Iris pigment epithelial cell (primary cell): ENCODE data around the gene KMT2C.
"Not testable (repeated sequence)": the region's sequence is repeated elsewhere in the genome, so short reads cannot be mapped to it uniquely, and the experiment has no call there.

Source experiments
- DNase-seq: peaks from one replicate; pipeline ENCODE4 v3.0.0-alpha.2; 2011; ENCODE audit warnings: low read depth

Gene KMT2C

DNA sequence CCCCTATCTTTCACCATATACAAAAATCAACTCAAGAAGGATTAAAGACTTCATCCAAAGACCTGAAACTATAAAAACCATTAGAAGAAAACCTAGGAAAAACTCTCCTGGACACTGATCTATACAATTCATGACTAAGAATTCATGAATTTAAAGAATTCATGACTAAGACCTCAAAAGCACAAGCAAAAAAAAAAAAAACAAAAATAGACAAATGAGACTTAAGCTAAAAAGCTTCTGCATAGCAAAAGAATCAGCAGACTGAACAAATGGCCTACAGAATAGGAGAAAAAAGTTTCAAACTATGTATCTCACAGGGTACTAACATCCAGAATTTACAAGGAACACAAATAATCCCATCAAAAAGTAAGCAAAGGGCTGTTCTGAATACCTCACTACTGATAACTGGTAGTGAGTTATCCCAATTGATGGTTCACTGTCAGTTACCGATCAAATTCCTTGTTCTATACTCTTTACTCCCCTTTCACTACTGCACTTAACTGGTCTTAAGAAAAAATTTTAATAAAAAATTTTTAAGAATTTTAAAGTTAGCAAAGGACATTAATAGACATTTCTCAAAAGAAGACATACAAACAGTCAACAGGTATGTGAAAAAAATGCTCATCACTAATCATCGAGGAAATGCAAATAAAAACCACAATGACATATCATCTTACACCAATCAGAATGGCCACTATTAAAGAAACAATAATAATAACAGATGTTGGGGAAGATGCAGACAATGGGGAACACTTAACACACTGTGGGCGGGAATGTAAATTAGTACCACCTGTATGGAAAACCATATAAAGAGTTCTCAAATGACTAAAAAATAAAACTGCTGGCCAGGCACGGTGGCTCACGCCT, 33.2 kb downstream of the KMT2C start:
- peak; percentile 34 for DNase-seq

DNA sequence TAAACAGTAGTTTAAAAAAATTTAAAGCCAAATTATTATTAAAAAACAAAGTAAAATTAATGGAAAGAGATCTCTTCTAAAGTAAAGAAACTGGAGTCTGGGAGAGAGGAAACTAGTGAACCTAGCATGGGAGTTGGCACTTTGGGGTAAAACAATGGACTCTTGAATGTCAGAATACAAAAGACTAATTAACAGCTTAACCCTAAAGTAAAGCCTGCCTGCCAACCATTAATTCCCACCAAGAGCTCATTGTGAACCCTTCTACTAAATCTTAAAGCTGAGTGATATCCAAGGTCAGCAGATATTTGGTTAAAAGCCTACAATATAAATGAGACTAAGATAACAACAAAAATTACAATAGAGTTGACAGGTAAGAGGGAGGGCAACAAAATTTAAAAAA, 36.5 kb downstream of the KMT2C start:
- DNase-seq = no peak

- peak; percentile 88 for DNase-seq
Measured at GRCh38 chr7:152395112-152395511, 40.7 kb downstream of the KMT2C start.

DNA sequence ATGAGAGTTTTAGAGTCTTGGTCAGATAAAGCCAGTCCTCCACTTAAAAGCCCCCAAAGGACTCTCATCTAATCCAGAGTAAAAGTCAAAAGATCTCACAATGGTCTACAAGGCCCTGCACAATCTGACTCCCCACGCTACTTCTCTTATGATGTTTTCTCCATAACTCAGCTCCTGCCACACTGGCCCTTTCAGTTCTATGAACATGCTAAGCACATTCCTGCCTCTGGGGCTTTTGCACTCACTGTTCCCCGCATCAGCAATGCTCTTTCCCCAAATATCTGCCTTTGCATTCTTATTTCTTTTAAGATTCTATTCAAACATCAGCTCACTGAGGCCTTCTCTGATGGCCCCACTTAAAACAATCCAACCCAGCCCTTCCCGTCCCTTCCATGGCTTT, 41.6 kb downstream of the KMT2C start:
- DNase-seq = peak; percentile 51

GRCh38 chr7:152392254-152392653, 43.5 kb downstream of the KMT2C start:
- DNase-seq = no peak

GRCh38 chr7:152386136-152386764, 49.6 kb downstream of the KMT2C start:
- DNase-seq = not testable (repeated sequence)

- DNase-seq = not testable (repeated sequence)
Measured at GRCh38 chr7:152384235-152385200, 51.3 kb downstream of the KMT2C start.

- peak; percentile 94 for DNase-seq
Measured at GRCh38 chr7:152383341-152384234, 52.2 kb downstream of the KMT2C start.

DNA sequence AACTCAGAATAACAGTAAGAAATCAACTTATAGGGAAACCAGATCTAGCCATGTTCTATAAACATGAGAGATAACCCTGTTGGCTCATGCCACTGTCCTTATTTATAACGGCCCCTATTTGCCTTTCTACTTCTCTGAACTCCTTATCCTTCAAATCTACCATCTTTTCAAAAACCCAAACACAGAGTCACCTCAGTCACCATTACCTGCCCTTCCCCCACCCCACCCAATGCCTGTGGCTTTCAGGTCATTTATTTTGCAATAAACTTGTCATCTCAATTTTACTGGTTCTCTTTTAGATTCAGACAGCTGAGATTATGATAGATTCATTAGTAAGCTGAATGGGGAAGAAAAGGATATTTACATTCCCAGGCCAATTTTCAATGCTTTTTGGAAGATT, 53.6 kb downstream of the KMT2C start:
- DNase-seq = no peak

- not testable (repeated sequence) for DNase-seq
Measured at GRCh38 chr7:152380931-152381578, 54.7 kb downstream of the KMT2C start.

GRCh38 chr7:152378497-152378896, 57.3 kb downstream of the KMT2C start:
- DNase-seq = not testable (repeated sequence)

- DNase-seq = not testable (repeated sequence)
Measured at GRCh38 chr7:152376716-152377484, 58.9 kb downstream of the KMT2C start.

DNA sequence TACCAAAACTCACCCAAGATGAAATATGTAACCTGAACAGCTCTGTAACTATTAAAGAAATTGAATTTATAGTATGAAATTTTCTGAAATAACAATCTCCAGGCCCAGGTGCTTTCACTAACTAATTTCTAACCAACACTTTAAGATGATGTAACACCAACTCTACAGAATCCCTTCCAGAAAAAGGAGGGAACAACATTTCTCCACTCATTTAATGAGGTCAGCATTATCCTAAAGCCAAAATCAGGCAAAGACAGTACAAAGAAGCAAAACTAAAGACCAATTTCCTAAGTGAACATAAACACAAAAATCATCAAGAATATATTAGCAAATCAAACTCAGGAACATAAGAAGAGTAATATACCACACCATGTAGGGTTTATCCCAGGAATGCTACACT, 65.5 kb downstream of the KMT2C start:
- DNase-seq = no peak

DNA sequence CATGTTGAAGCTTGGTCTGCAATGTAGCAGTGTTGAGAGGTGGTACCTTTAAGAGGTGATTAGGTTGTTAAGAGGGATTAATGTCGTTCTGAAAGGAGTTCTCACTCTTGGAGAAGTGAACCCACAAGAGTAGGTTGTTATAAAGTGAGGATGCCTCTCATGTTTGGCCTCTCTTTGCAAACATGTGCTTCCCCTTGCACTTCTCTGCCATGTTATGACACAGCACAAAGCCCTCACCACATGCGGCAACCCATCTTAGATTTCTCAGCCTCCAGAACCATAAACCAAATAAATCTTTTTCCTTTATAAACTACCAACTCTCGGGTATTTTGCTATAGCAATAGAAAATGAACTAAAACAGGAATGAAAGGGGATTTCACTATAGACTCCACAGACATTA, 66.3 kb downstream of the KMT2C start:
- DNase-seq = no peak

GRCh38 chr7:152367170-152367569, 68.6 kb downstream of the KMT2C start:
- DNase-seq = no peak

DNA sequence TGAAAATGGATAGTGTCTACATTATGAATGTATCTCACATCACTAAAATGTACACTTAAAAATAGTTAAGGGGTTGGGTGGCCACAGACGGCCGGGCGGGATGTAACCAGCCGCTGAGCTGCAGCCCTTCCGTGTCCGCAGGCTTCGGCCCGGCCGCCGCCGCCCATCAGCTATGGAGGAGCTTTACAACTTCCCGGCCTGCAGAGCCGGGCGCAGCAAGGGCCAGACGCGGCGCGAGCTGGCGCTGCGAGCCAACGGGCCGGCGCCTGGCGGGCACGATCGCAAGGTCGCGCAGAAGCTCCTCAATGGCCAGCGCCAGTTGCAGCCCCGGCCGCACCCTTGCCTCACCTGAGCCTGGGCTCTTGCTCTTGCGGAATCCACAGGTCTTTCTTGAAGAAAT, 69.1 kb downstream of the KMT2C start:
- DNase-seq = no peak

DNA sequence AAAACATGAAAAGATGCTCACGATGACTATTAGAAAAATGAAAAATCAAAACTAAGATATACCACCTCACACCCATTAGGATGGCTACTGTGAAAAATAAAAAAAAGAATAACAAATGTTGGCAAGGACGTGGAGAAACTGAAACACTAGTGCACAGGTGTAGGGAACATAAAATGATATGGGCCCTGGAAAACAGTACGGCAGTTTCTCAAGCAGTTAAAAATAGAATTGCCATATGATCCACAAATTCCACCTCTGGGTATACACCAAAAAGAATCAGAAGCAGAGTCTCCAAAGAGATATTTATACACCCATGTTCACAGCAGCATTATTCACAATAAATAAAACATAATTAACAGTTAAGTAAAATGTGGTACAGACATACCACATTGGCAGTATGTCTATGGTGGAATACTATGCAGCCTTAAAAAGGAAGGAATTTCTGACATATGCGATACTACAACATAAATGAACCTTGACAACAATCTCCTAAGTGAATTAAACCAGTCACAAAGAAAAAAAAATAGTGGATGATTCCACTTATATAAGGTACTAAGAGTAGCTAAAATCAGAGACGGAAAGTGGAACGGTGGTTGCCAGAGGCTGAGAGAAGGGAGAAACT, 69.7 kb downstream of the KMT2C start:
- DNase-seq = no peak

DNA sequence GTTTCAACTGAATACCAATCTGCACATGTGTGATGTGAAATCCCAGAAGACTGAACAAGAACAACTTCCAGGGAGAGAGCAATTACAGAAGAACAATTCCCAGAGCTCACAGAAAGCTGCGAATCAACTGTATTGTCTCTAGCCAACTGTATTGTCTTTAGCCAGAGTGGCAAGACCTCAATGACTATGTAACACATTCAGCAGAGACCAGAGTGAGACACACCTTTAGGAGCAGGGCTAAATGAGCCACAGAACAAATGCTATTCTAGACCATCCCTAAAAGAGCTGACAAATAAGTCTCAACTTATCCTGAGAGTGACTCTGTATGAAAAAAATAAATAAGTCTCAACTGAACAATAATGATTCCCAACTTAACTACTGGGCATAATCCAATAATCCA, 72.0 kb downstream of the KMT2C start:
- DNase-seq = no peak

- DNase-seq = no peak
Measured at GRCh38 chr7:152362128-152362926, 73.5 kb downstream of the KMT2C start.
